HG02943 (cell line): ENCODE measurements around the gene ZFR2.
"Not testable (repeated sequence)": the region's sequence is repeated elsewhere in the genome, so short reads cannot be mapped to it uniquely, and the experiment has no call there.

Experiments
- ATAC-seq: cut with Tn5 transposase; IDR thresholded peaks from one replicate; pipeline ENCODE4 v1.9.1; 2021; ENCODE audit warnings: mild to moderate bottlenecking, low read depth, moderate library complexity; ENCODE audit not compliant: unreplicated experiment

ZFR2 gene

DNA sequence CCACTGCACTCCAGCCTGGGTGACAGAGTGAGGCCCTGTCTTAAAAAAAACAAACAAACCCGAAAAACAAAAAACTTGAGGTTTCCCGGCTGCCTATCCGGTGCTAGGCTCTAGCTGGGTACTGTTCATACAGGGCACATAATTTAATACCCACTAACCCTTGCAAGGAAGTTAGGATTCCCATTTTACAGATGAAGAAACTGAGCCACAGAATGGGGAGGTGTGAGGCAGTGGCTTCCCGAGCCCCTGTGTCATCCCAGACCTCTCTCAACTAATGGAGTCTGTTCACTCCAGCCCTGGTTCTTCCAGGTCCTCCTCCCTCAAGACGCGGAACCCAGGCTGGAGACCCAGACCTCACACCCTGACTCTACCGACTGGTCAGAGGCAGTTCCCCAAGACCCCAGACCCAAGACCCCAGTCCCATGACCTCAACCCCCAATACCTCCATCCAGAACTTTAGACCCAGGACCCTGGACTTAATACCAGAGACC, 107.9 kb downstream of the ZFR2 start:
- no peak for ATAC-seq

DNA sequence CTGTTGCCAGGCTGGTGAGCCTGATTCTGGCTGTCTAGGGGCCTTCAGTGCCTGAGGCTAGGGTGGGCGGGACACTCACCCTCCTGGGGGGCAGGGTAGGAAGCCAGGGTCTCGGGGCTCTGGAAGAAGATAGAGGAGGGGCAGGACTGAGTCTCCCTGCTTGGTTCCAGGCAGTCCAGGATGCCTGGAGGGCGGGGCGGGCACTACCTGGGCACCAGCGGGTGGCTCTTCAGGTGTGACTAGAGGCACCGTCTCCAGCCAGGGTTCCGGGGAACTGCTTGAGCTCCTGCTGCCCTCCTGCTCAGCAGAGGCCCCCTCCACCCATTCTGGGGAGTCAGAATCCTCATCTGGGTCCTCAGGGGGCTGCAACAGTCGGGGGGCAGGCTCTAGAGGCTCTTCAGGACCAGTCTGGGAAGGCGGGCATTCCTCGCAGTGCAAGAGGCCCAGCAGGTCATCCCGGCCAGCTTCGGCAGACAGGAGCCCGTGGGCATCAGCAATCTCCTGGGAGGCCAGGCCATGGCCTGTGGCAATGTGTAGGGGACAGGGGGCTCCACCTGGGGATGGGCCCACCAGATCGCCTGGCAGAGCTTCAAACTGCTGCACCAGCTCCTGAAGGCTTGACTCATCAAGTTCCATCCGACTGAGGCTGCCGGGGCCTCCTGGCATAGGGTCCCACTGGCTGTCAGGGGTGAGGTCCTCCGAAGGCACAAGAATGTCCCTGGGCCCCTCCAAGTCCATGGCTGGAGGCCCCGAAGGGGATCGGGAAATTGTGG, 109.2 kb downstream of the ZFR2 start:
- ATAC-seq, result no peak

DNA sequence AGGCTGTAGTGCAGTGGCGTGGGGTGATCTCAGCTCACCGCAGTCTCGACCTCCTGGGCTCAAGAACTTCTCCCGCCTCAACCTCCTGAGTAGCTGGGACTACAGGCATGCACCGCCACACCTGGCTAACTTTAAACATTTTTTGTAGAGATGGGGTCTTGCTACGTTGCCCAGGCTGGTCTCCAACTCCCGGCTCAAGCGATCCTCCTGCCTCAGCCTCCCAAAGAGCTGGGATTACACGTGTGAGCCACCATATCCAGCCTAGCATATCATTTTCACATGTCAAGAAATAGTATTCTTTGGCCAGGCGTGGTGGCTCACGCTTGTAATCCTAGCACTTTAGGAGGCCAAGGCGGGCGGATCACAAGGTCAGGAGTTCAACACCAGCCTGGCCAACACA, 110.5 kb downstream of the ZFR2 start:
- not testable (repeated sequence) for ATAC-seq

DNA sequence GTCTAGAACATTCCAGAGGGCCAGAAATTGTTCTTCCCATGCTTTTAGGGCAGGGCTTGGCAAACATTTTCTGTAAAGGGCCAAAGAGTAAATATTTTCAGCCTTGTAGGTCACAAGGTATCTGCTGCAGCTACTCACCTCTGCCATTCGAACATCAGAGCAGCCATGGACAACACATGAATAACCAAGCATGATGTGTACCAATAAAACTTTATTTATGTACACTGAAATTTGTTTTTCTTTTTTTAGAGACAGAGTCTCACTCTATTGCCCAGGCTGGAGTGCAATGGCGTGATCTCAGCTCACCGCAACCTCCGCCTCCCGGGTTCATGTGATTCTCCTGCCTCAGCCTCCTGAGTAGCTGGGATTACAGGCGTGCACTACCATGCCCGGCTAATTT, 111.1 kb downstream of the ZFR2 start:
- ATAC-seq, result not testable (repeated sequence)
